ENCODE results near the gene DTNBP1.

DTNBP1 gene

GRCh38 chr6:15477746-15478145 lies 185.1 kb downstream of the DTNBP1 start:
- Histone ChIP-seq H3K4me1 (ENCODE audit: control insufficient read depth, insufficient read depth, low read length) (peaks cover 21% of the 10 kb centered on the region), H3K9ac (ENCODE audit: low read length in 2 of 2) (no peak overlapping the region), H3K4me3 (ENCODE audit: low read length in 2 of 2) (no peak overlapping the region), H3K27ac (ENCODE audit: low read length) (no peak overlapping the region), H3K27me3 (ENCODE audit: control insufficient read depth in 1 of 2, insufficient read depth in 2 of 2, low read length in 2 of 2) (no peaks in the 10 kb centered on the region), H3K36me3 (ENCODE audit: control insufficient read depth in 2 of 2, insufficient read depth in 2 of 2, low read length in 2 of 2) (no peaks in the 10 kb centered on the region), H3K9me3 (ENCODE audit: control insufficient read depth in 2 of 2, low read length in 2 of 2) (no peaks in the 10 kb centered on the region)

DNA sequence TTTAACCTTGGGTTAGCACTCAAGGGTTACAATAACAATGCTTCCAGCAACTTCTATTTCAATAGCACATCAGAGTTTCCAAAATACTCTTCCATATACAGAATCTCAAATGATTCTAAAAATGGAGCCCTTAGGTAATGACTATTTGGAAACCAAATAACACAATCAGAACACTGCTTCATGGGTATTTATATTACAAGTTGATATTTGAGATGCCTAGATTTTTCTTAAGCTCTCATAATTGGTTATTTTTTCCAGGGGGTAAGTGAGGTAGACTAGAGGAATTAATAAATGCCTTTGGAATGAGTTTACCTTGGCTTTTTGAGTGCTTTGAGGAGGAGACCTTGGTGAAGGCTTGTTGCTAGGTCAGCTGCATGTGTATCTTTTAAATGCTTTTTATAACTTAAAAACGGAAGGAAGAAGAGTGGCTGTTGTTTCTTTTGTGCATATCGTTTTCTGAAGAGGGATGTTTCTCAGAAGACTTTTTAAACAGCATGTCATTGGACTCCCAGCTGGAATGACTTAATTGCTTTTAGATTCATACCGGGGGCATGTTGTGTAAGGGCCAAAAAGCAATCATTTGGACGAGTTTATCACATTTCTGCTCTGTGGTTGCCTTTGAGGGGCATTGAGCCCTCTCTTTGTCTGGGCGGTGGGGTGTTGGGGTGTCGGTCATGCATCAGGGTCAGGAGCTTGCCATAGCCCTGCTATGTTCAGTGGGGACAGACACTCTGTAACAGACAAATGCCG lies 186.0 kb downstream of the DTNBP1 start:
- H3K4me1 ChIP-seq (ENCODE audit: control insufficient read depth, insufficient read depth, low read length) = peaks cover 21% of the 10 kb centered on the region
- H3K9me3 ChIP-seq (ENCODE audit: control insufficient read depth in 2 of 2, low read length in 2 of 2) = no peaks in the 10 kb centered on the region
- H3K27me3 ChIP-seq (ENCODE audit: control insufficient read depth in 1 of 2, insufficient read depth in 2 of 2, low read length in 2 of 2) = no peaks in the 10 kb centered on the region
- no peaks in the 10 kb centered on the region for H3K36me3 ChIP-seq (ENCODE audit: control insufficient read depth in 2 of 2, insufficient read depth in 2 of 2, low read length in 2 of 2)
- H3K9ac ChIP-seq (ENCODE audit: low read length in 2 of 2) = no peak overlapping the region
- H3K4me3 ChIP-seq (ENCODE audit: low read length in 2 of 2) = no peak overlapping the region
- peak overlapping the region; percentile 41 for H3K27ac ChIP-seq (ENCODE audit: low read length)

- Histone ChIP-seq H3K36me3 (ENCODE audit: control insufficient read depth in 2 of 2, insufficient read depth in 2 of 2, low read length in 2 of 2) (no peaks in the 10 kb centered on the region), H3K4me1 (ENCODE audit: control insufficient read depth, insufficient read depth, low read length) (peaks cover 21% of the 10 kb centered on the region), H3K27ac (ENCODE audit: low read length) (peak overlapping the region; percentile 24), H3K9me3 (ENCODE audit: control insufficient read depth in 2 of 2, low read length in 2 of 2) (no peaks in the 10 kb centered on the region), H3K27me3 (ENCODE audit: control insufficient read depth in 1 of 2, insufficient read depth in 2 of 2, low read length in 2 of 2) (no peaks in the 10 kb centered on the region), H3K4me3 (ENCODE audit: low read length in 2 of 2) (no peak overlapping the region), H3K9ac (ENCODE audit: low read length in 2 of 2) (no peak overlapping the region)
Measured at GRCh38 chr6:15475872-15476271, 187.0 kb downstream of the DTNBP1 start.

GRCh38 chr6:15475261-15475660 lies 187.6 kb downstream of the DTNBP1 start:
- H3K9ac ChIP-seq (ENCODE audit: low read length in 2 of 2) = no peak overlapping the region
- H3K27ac ChIP-seq (ENCODE audit: low read length) = no peak overlapping the region
- no peaks in the 10 kb centered on the region for H3K27me3 ChIP-seq (ENCODE audit: control insufficient read depth in 1 of 2, insufficient read depth in 2 of 2, low read length in 2 of 2)
- H3K4me3 ChIP-seq (ENCODE audit: low read length in 2 of 2) = no peak overlapping the region
- no peaks in the 10 kb centered on the region for H3K9me3 ChIP-seq (ENCODE audit: control insufficient read depth in 2 of 2, low read length in 2 of 2)
- H3K36me3 ChIP-seq (ENCODE audit: control insufficient read depth in 2 of 2, insufficient read depth in 2 of 2, low read length in 2 of 2) = no peaks in the 10 kb centered on the region
- peaks cover 21% of the 10 kb centered on the region for H3K4me1 ChIP-seq (ENCODE audit: control insufficient read depth, insufficient read depth, low read length)

GRCh38 chr6:15474196-15474595 lies 188.6 kb downstream of the DTNBP1 start:
- no peaks in the 10 kb centered on the region for H3K9me3 ChIP-seq (ENCODE audit: control insufficient read depth in 2 of 2, low read length in 2 of 2)
- H3K4me1 ChIP-seq (ENCODE audit: control insufficient read depth, insufficient read depth, low read length) = peaks cover 21% of the 10 kb centered on the region
- H3K36me3 ChIP-seq (ENCODE audit: control insufficient read depth in 2 of 2, insufficient read depth in 2 of 2, low read length in 2 of 2) = no peaks in the 10 kb centered on the region
- H3K27me3 ChIP-seq (ENCODE audit: control insufficient read depth in 1 of 2, insufficient read depth in 2 of 2, low read length in 2 of 2) = no peaks in the 10 kb centered on the region
- no peak overlapping the region for H3K9ac ChIP-seq (ENCODE audit: low read length in 2 of 2)
- H3K4me3 ChIP-seq (ENCODE audit: low read length in 2 of 2) = no peak overlapping the region
- no peak overlapping the region for H3K27ac ChIP-seq (ENCODE audit: low read length)

- Histone ChIP-seq H3K9ac (ENCODE audit: low read length in 2 of 2) (no peak overlapping the region), H3K27ac (ENCODE audit: low read length) (no peak overlapping the region), H3K4me3 (ENCODE audit: low read length in 2 of 2) (no peak overlapping the region), H3K36me3 (ENCODE audit: control insufficient read depth in 2 of 2, insufficient read depth in 2 of 2, low read length in 2 of 2) (peaks cover 3% of the 10 kb centered on the region in 2 donors), H3K27me3 (ENCODE audit: control insufficient read depth in 1 of 2, insufficient read depth in 2 of 2, low read length in 2 of 2) (no peaks in the 10 kb centered on the region), H3K4me1 (ENCODE audit: control insufficient read depth, insufficient read depth, low read length) (peaks cover 21% of the 10 kb centered on the region), H3K9me3 (ENCODE audit: control insufficient read depth in 2 of 2, low read length in 2 of 2) (no peaks in the 10 kb centered on the region)
Measured at GRCh38 chr6:15473741-15474161, 189.1 kb downstream of the DTNBP1 start.

DNA sequence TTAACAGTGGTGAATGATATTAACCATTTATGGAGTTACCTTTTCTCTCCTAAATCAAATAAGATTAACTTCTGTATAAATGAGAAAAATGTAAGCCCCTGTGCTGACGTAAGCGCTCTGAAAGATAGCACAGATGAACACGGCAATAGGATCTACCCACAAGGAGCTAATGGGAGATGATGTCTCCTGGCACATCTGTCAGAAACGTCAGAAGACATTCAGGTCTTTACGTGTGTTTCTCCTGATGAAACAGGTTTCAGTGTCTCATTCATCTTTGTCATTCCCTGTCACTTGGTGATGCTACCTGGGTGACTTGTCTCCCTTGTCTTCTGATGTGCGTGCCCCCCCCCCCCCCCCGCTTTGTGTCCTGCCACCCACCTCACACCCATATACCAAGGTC lies 189.7 kb downstream of the DTNBP1 start:
- H3K4me1 ChIP-seq (ENCODE audit: control insufficient read depth, insufficient read depth, low read length) = peaks cover 21% of the 10 kb centered on the region
- H3K9me3 ChIP-seq (ENCODE audit: control insufficient read depth in 2 of 2, low read length in 2 of 2) = no peaks in the 10 kb centered on the region
- no peak overlapping the region for H3K9ac ChIP-seq (ENCODE audit: low read length in 2 of 2)
- no peak overlapping the region for H3K27ac ChIP-seq (ENCODE audit: low read length)
- peaks cover 6% of the 10 kb centered on the region in 2 donors for H3K36me3 ChIP-seq (ENCODE audit: control insufficient read depth in 2 of 2, insufficient read depth in 2 of 2, low read length in 2 of 2)
- no peaks in the 10 kb centered on the region for H3K27me3 ChIP-seq (ENCODE audit: control insufficient read depth in 1 of 2, insufficient read depth in 2 of 2, low read length in 2 of 2)
- no peak overlapping the region for H3K4me3 ChIP-seq (ENCODE audit: low read length in 2 of 2)

All from stomach smooth muscle (tissue), 2 donors.